Liver (tissue), 9 donors: ENCODE data around the gene ATE1. TPM values are rescaled to one million over a fixed set of nuclear protein-coding genes. Genes with fewer than 3 reads are reported as not detected.

Source experiments
- DNase-seq: peaks from one replicate; pipeline ENCODE4 v3.0.0-alpha.2; 2017; ENCODE audit warnings: low spot score
- H3K27ac ChIP-seq, 2 donors: one replicate each; pipeline ENCODE4 v1.7.0; 2013; ENCODE audit warnings: inconsistent platforms in 2 of 2, low read length in 2 of 2, control low read depth in 1 of 2, low read depth in 1 of 2, mild to moderate bottlenecking in 1 of 2
- H3K27me3 ChIP-seq, 4 donors: one replicate each; pipeline versions ENCODE4 v1.6.1 to v1.7.0; 2013; ENCODE audit warnings: low read length in 3 of 4, inconsistent platforms in 1 of 4, mild to moderate bottlenecking in 1 of 4, moderate library complexity in 1 of 4; ENCODE audit not compliant: control insufficient read depth in 4 of 4, insufficient read depth in 4 of 4
- H3K36me3 ChIP-seq, 4 donors: one replicate each; pipeline versions ENCODE4 v1.6.1 to v1.7.0; 2013; ENCODE audit warnings: low read length in 3 of 4, mild to moderate bottlenecking in 3 of 4, low read depth in 1 of 4, moderate library complexity in 1 of 4; ENCODE audit not compliant: control insufficient read depth in 4 of 4, insufficient read depth in 3 of 4
- H3K4me1 ChIP-seq, 4 donors: one replicate each; pipeline versions ENCODE4 v1.6.1 to v1.7.0; 2013; ENCODE audit warnings: low read length in 3 of 4, mild to moderate bottlenecking in 3 of 4, moderate library complexity in 1 of 4; ENCODE audit not compliant: control insufficient read depth in 4 of 4, insufficient read depth in 4 of 4
- H3K4me3 ChIP-seq, 3 donors: one replicate each; pipeline versions ENCODE4 v1.6.1 to v1.7.0; 2013; ENCODE audit warnings: low read length in 3 of 3, control low read depth in 1 of 3, low read depth in 1 of 3, mild to moderate bottlenecking in 1 of 3
- H3K9ac ChIP-seq, 2 donors: one replicate each; pipeline ENCODE4 v1.7.0; 2013; ENCODE audit warnings: low read length in 2 of 2, mild to moderate bottlenecking in 2 of 2, moderate library complexity in 2 of 2, control low read depth in 1 of 2, low read depth in 1 of 2
- H3K9me3 ChIP-seq, 4 donors: one replicate each; pipeline versions ENCODE4 v1.6.1 to v1.7.0; 2013; ENCODE audit warnings: low read length in 3 of 4; ENCODE audit not compliant: control insufficient read depth in 4 of 4
- EGR1 ChIP-seq, 2 donors: IDR thresholded peaks; 2 replicates each; pipeline ENCODE4 v1.6.1; 2016 to 2018; ENCODE audit warnings: antibody characterized with exemption in 2 of 2, low read depth in 2 of 2
- FOXA1 ChIP-seq: IDR thresholded peaks from 2 replicates; pipeline ENCODE4 v1.6.1; 2016; ENCODE audit warnings: antibody characterized with exemption
- FOXA2 ChIP-seq: IDR thresholded peaks from 2 replicates; pipeline ENCODE4 v1.6.1; 2016; ENCODE audit warnings: antibody characterized with exemption
- GABPA ChIP-seq, 2 donors: IDR thresholded peaks in 1 of 2; conservative IDR thresholded peaks in 1 of 2; 2 replicates each; pipeline ENCODE4 v1.6.1; 2016; ENCODE audit warnings: antibody characterized with exemption in 2 of 2, mild to moderate bottlenecking in 1 of 2, moderate library complexity in 1 of 2
- HNF4A ChIP-seq, 2 donors: conservative IDR thresholded peaks; 2 replicates each; pipeline ENCODE4 v1.6.1; 2016; ENCODE audit warnings: antibody characterized with exemption in 2 of 2, mild to moderate bottlenecking in 2 of 2
- HNF4G ChIP-seq: IDR thresholded peaks from 2 replicates; pipeline ENCODE4 v1.6.1; 2016; ENCODE audit warnings: antibody characterized with exemption
- JUND ChIP-seq, 2 donors: IDR thresholded peaks; 2 replicates each; pipeline ENCODE4 v1.6.1; 2016; ENCODE audit warnings: antibody characterized with exemption in 2 of 2
- NR2F2 ChIP-seq: IDR thresholded peaks from 2 replicates; pipeline ENCODE4 v1.6.1; 2016; ENCODE audit warnings: antibody characterized with exemption
- RAD21 ChIP-seq, 2 donors: IDR thresholded peaks; 2 replicates each; pipeline ENCODE4 v1.6.1; 2016; ENCODE audit warnings: antibody characterized with exemption in 2 of 2, mild to moderate bottlenecking in 2 of 2
- RXRA ChIP-seq, 2 donors: IDR thresholded peaks; 2 replicates each; pipeline ENCODE4 v1.6.1; 2017 to 2018; ENCODE audit warnings: antibody characterized with exemption in 2 of 2, mild to moderate bottlenecking in 1 of 2
- SP1 ChIP-seq: IDR thresholded peaks from 2 replicates; pipeline ENCODE4 v1.6.1; 2018; ENCODE audit warnings: antibody characterized with exemption, mild to moderate bottlenecking
- TAF1 ChIP-seq: conservative IDR thresholded peaks from 2 replicates; pipeline ENCODE4 v1.6.1; 2016; ENCODE audit warnings: antibody characterized with exemption, mild to moderate bottlenecking
- YY1 ChIP-seq: IDR thresholded peaks from 2 replicates; pipeline ENCODE4 v1.6.1; 2016; ENCODE audit warnings: antibody characterized with exemption, mild to moderate bottlenecking
- whole genome bisulfite sequencing: extraction: QIAGEN DNeasy Blood & Tissue Kit; methylation state at CpG from one replicate; pipeline ENCODE4 v1.1.7; 2013; 5-methylcytosine and 5-hydroxymethylcytosine counted together
- polyA plus RNA-seq, 2 donors: library from polyadenylated mRNA; stranded (reverse) in 1 of 2; unstranded in 1 of 2; fragments of 200-250 nt in 1 of 2; fragments of >200 nt in 1 of 2; fragmentation: Nextera tagmentation in 1 of 2; extraction: Ambion mirVana in 1 of 2; gene quantifications; one replicate each; pipeline versions ENCODE4 v1.2.1 to v1.2.3, GENCODE V29; 2013 to 2015
- total RNA-seq, 2 donors: library from RNA; depleted of rRNA; stranded (reverse); fragments of >200 nt; gene quantifications; one replicate each; pipeline ENCODE4 v1.2.3, GENCODE V29; 2014
- TF ChIP-seq, protein P1 (sequence below): IDR thresholded peaks from 2 replicates; pipeline ENCODE4 v1.6.1; 2016; ENCODE audit warnings: antibody characterized with exemption
- TF ChIP-seq, protein P2 (sequence below): fragments of 150-350 bp; IDR thresholded peaks from 2 replicates; pipeline ENCODE4 v1.5.1; 2017; ENCODE audit warnings: improper control_type of control experiment, low read depth, low read length; ENCODE audit not compliant: missing input control
- TF ChIP-seq, protein P3 (sequence below): IDR thresholded peaks from 2 replicates; pipeline ENCODE4 v1.6.1; 2016; ENCODE audit warnings: antibody characterized with exemption
- TF ChIP-seq, protein P4 (sequence below): IDR thresholded peaks from 2 replicates; pipeline ENCODE4 v1.6.1; 2016; ENCODE audit warnings: antibody characterized with exemption
- TF ChIP-seq, protein P5 (sequence below): IDR thresholded peaks from 2 replicates; pipeline ENCODE4 v1.6.1; 2016; ENCODE audit warnings: antibody characterized with exemption, mild to moderate bottlenecking
- donor health status: healthy.
- donor health status: healthy.
- donor health status: healthy.
- donor health status: healthy.
- donor health status: healthy.

The ATE1 gene
- total and polyA plus RNA-seq, 4 donors = 7.9 to 34.9 (median 13.5) TPM

DNA sequence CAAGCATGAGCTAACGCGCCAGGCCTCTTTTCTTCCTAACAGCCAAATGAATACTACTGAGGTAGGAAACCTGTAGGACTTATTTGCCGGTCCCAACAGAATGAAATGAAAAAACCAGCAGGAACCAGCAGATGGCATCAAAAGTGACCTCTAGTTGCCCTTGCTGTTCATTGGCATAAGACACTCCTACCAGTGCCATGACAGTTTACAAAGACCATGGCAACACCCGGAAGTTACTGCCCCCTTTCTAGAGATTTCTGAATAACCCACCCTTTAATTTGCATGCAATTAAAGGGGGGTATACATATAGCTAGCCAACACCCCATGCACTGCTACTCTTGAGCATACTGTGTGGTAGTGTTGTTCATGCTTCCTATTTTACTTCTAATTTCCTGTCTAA, 65.2 kb downstream of the ATE1 start:
- H3K9ac ChIP-seq = no peak overlapping the region
- TF ChIP-seq EGR1 (IDR thresholded peaks at IDR 0.05; ENCODE audit: low read depth in 2 of 2) = no peak
- TF ChIP-seq, protein P1, sequence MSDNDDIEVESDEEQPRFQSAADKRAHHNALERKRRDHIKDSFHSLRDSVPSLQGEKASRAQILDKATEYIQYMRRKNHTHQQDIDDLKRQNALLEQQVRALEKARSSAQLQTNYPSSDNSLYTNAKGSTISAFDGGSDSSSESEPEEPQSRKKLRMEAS = no peak
- TF ChIP-seq FOXA1 = no peak
- no peak for TF ChIP-seq HNF4A (conservative IDR thresholded peaks at IDR 0.05)
- TF ChIP-seq TAF1 = no peak
- H3K9me3 ChIP-seq = no peaks in the 10 kb centered on the region
- WGBS = 98% methylated on average over 4 of the region's 4 CpGs
- H3K27ac ChIP-seq = no peak overlapping the region
- no peaks in the 10 kb centered on the region for H3K4me1 ChIP-seq
- H3K27me3 ChIP-seq = no peaks in the 10 kb centered on the region
- no peak for DNase-seq
- peaks cover 0 to 17% (median 7%) of the 10 kb centered on the region in 4 donors for H3K36me3 ChIP-seq
- H3K4me3 ChIP-seq = no peak overlapping the region

DNA sequence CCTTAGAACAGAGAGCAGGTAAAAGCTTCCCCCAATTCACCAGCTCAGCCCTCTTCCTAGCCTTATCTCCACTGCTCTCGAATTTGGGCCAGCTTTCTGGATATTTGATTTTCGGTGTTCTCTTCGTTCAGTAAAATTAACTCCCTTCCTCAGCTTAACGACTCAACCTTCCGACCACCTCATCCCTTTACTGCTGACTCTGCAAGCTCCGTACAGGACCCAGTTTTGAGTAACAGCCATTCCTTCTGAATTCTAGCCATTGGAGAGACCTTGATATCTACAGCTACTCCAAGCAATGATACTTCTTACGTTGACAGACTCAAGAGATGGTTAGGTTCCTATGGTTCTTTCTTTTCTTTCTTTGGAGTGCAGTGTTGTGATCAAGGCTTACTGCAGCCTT, 65.8 kb downstream of the ATE1 start:
- no peak overlapping the region for H3K4me3 ChIP-seq
- no peak for DNase-seq
- H3K27ac ChIP-seq = no peak overlapping the region
- no peaks in the 10 kb centered on the region for H3K4me1 ChIP-seq
- H3K9me3 ChIP-seq = no peaks in the 10 kb centered on the region
- TF ChIP-seq JUND (IDR thresholded peaks at IDR 0.05) (no peak), NR2F2 (no peak), TAF1 (no peak), YY1 (no peak), EGR1 (IDR thresholded peaks at IDR 0.05; ENCODE audit: low read depth in 2 of 2) (no peak), GABPA (IDR thresholded peaks at IDR 0.05 in 1 of 2, conservative IDR thresholded peaks at IDR 0.05 in 1 of 2) (no peak), FOXA1 (no peak), SP1 (no peak), HNF4G (no peak), HNF4A (conservative IDR thresholded peaks at IDR 0.05) (no peak), RAD21 (IDR thresholded peaks at IDR 0.05) (no peak), RXRA (IDR thresholded peaks at IDR 0.05) (no peak), FOXA2 (no peak)
- TF ChIP-seq, protein P2, sequence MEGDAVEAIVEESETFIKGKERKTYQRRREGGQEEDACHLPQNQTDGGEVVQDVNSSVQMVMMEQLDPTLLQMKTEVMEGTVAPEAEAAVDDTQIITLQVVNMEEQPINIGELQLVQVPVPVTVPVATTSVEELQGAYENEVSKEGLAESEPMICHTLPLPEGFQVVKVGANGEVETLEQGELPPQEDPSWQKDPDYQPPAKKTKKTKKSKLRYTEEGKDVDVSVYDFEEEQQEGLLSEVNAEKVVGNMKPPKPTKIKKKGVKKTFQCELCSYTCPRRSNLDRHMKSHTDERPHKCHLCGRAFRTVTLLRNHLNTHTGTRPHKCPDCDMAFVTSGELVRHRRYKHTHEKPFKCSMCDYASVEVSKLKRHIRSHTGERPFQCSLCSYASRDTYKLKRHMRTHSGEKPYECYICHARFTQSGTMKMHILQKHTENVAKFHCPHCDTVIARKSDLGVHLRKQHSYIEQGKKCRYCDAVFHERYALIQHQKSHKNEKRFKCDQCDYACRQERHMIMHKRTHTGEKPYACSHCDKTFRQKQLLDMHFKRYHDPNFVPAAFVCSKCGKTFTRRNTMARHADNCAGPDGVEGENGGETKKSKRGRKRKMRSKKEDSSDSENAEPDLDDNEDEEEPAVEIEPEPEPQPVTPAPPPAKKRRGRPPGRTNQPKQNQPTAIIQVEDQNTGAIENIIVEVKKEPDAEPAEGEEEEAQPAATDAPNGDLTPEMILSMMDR = no peak
- TF ChIP-seq, protein P3, sequence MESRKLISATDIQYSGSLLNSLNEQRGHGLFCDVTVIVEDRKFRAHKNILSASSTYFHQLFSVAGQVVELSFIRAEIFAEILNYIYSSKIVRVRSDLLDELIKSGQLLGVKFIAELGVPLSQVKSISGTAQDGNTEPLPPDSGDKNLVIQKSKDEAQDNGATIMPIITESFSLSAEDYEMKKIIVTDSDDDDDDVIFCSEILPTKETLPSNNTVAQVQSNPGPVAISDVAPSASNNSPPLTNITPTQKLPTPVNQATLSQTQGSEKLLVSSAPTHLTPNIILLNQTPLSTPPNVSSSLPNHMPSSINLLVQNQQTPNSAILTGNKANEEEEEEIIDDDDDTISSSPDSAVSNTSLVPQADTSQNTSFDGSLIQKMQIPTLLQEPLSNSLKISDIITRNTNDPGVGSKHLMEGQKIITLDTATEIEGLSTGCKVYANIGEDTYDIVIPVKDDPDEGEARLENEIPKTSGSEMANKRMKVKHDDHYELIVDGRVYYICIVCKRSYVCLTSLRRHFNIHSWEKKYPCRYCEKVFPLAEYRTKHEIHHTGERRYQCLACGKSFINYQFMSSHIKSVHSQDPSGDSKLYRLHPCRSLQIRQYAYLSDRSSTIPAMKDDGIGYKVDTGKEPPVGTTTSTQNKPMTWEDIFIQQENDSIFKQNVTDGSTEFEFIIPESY = no peak
- TF ChIP-seq, protein P1 = no peak
- TF ChIP-seq, protein P4, sequence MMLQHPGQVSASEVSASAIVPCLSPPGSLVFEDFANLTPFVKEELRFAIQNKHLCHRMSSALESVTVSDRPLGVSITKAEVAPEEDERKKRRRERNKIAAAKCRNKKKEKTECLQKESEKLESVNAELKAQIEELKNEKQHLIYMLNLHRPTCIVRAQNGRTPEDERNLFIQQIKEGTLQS = no peak
- TF ChIP-seq, protein P5, sequence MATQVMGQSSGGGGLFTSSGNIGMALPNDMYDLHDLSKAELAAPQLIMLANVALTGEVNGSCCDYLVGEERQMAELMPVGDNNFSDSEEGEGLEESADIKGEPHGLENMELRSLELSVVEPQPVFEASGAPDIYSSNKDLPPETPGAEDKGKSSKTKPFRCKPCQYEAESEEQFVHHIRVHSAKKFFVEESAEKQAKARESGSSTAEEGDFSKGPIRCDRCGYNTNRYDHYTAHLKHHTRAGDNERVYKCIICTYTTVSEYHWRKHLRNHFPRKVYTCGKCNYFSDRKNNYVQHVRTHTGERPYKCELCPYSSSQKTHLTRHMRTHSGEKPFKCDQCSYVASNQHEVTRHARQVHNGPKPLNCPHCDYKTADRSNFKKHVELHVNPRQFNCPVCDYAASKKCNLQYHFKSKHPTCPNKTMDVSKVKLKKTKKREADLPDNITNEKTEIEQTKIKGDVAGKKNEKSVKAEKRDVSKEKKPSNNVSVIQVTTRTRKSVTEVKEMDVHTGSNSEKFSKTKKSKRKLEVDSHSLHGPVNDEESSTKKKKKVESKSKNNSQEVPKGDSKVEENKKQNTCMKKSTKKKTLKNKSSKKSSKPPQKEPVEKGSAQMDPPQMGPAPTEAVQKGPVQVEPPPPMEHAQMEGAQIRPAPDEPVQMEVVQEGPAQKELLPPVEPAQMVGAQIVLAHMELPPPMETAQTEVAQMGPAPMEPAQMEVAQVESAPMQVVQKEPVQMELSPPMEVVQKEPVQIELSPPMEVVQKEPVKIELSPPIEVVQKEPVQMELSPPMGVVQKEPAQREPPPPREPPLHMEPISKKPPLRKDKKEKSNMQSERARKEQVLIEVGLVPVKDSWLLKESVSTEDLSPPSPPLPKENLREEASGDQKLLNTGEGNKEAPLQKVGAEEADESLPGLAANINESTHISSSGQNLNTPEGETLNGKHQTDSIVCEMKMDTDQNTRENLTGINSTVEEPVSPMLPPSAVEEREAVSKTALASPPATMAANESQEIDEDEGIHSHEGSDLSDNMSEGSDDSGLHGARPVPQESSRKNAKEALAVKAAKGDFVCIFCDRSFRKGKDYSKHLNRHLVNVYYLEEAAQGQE = no peak
- 97% methylated on average over 7 of the region's 7 CpGs for WGBS
- peaks cover 0 to 17% (median 10%) of the 10 kb centered on the region in 4 donors for H3K36me3 ChIP-seq
- H3K9ac ChIP-seq = no peak overlapping the region
- no peaks in the 10 kb centered on the region for H3K27me3 ChIP-seq
